HCT116 (cell line): ENCODE results near the gene KRTDAP. TPM values are rescaled to one million over a fixed set of nuclear protein-coding genes. Genes with fewer than 3 reads are reported as not detected.

Experiments used
- ATAC-seq: fragments of 200-7000 bp; cut with Tn5 transposase; 2 replicates; pipeline ENCODE4 v1.9.1; 2020; ENCODE audit warnings: mild to moderate bottlenecking, moderate library complexity
- BruUV-seq: library from RNA; stranded (reverse); fragments of 400-500 nt; replicated peaks from 2 replicates; lab custom pipeline; 2021; lab: Mats Ljungman, UMichigan
- CTCF ChIA-PET: fragments of 300-600 bp; sonication (Branson Sonifier 250); formaldehyde crosslinking; loops from one replicate; lab custom pipeline; 2021; ENCODE audit warnings: antibody characterized with exemption; lab: Charles Lee
- POLR2A ChIA-PET: fragments of 300-600, 350-600 bp; sonication (Branson Sonifier 250); formaldehyde crosslinking; loops from one replicate; lab custom pipeline; 2021; ENCODE audit warnings: antibody characterized with exemption; lab: Charles Lee
- RAD21 ChIA-PET, 2 experiments: fragments of 300-600 bp; sonication (Branson Sonifier 250); formaldehyde crosslinking; loops; one replicate each; lab custom pipeline; 2023; ENCODE audit warnings: low total read pairs in 2 of 2; ENCODE audit not compliant: uncharacterized antibody in 2 of 2, unreplicated experiment in 2 of 2, low non-redundant PET in 1 of 2; lab: Charles Lee
- DNase-seq: peaks from one replicate; pipeline ENCODE4 v3.0.0-alpha.2; 2010; ENCODE audit warnings: low read depth, low spot score
- H2AFZ ChIP-seq: fragments of 200-600 bp; shearing (Covaris generic), sonication (generic); 2 replicates; pipeline ENCODE4 v1.6.1; 2017; ENCODE audit warnings: low read depth, mixed run types, mixed read lengths, antibody characterized with exemption, low read length; ENCODE audit not compliant: poor library complexity, severe bottlenecking
- H3K27ac ChIP-seq: 2 replicates; pipeline ENCODE4 v1.5.1; 2012; ENCODE audit warnings: low read depth, low read length
- H3K27me3 ChIP-seq: fragments of 200-600 bp; sonication (generic); 2 replicates; pipeline ENCODE4 v1.6.1; 2016; ENCODE audit warnings: mixed run types, low read length, mixed read lengths; ENCODE audit not compliant: insufficient read depth
- H3K36me3 ChIP-seq, 2 experiments: fragments of 200-500 bp in 1 of 2; fragments of 200-600 bp in 1 of 2; sonication (Bioruptor generic) in 1 of 2; sonication (generic) in 1 of 2; 2 replicates each; pipeline versions ENCODE4 v1.5.1 to v1.6.1; 2014 to 2016; ENCODE audit warnings: low read length in 2 of 2, inconsistent platforms in 1 of 2, mixed read lengths in 1 of 2, mixed run types in 1 of 2; ENCODE audit not compliant: insufficient read depth in 2 of 2, control insufficient read depth in 1 of 2
- H3K4me1 ChIP-seq, 2 experiments: fragments of 200-600 bp in 1 of 2; sonication (generic) in 1 of 2; 2 replicates each; pipeline versions ENCODE4 v1.5.1 to v1.6.1; 2012 to 2017; ENCODE audit warnings: low read length in 2 of 2, inconsistent platforms in 1 of 2, mild to moderate bottlenecking in 1 of 2, mixed read lengths in 1 of 2, mixed run types in 1 of 2, moderate library complexity in 1 of 2; ENCODE audit not compliant: insufficient read depth in 2 of 2, control insufficient read depth in 1 of 2
- H3K4me2 ChIP-seq: fragments of 200-600 bp; sonication (generic); 2 replicates; pipeline ENCODE4 v1.6.1; 2017; ENCODE audit warnings: mixed run types, low read length, mixed read lengths
- H3K4me3 ChIP-seq, 2 experiments: fragments of 200-600 bp in 1 of 2; sonication (generic) in 1 of 2; replicated peaks in 1 of 2; 2 replicates each; pipeline ENCODE4 v1.5.1; 2011 to 2016; ENCODE audit warnings: low read length in 2 of 2, control low read depth in 1 of 2, low read depth in 1 of 2, mild to moderate bottlenecking in 1 of 2, mixed read lengths in 1 of 2, mixed run types in 1 of 2
- H3K79me2 ChIP-seq: fragments of 200-600 bp; sonication (generic); 2 replicates; pipeline ENCODE4 v1.6.1; 2017; ENCODE audit warnings: mild to moderate bottlenecking, mixed run types, low read length, moderate library complexity, mixed read lengths; ENCODE audit not compliant: insufficient read depth
- H3K9ac ChIP-seq: fragments of 200-600 bp; sonication (generic); 2 replicates; pipeline ENCODE4 v1.6.1; 2016; ENCODE audit warnings: low read length, mixed read lengths
- H3K9me2 ChIP-seq: fragments of 200-600 bp; sonication (generic), shearing (Covaris generic); 2 replicates; pipeline ENCODE4 v1.6.1; 2017; ENCODE audit warnings: mixed run types, mild to moderate bottlenecking, moderate library complexity; ENCODE audit not compliant: insufficient read depth
- H3K9me3 ChIP-seq, 2 experiments: fragments of 200-500 bp in 1 of 2; fragments of 200-600 bp in 1 of 2; sonication (Bioruptor generic) in 1 of 2; sonication (generic) in 1 of 2; 2 replicates each; pipeline ENCODE4 v1.6.1; 2014 to 2017; ENCODE audit warnings: low read length in 2 of 2, mixed read lengths in 2 of 2, inconsistent platforms in 1 of 2, low read depth in 1 of 2, mild to moderate bottlenecking in 1 of 2, mixed run types in 1 of 2, moderate library complexity in 1 of 2; ENCODE audit not compliant: control insufficient read depth in 1 of 2, insufficient read depth in 1 of 2
- H4K20me1 ChIP-seq: fragments of 200-600 bp; sonication (generic), shearing (Covaris generic); 2 replicates; pipeline ENCODE4 v1.6.1; 2017; ENCODE audit warnings: mixed run types, mild to moderate bottlenecking, moderate library complexity; ENCODE audit not compliant: insufficient read depth
- CBX3 ChIP-seq: IDR thresholded peaks from 2 replicates; pipeline ENCODE4 v1.6.1; 2012; ENCODE audit warnings: low read depth
- CEBPB ChIP-seq: IDR thresholded peaks from 2 replicates; pipeline ENCODE4 v1.6.1; 2012; ENCODE audit warnings: low read depth
- EGR1 ChIP-seq: IDR thresholded peaks from 2 replicates; pipeline ENCODE4 v1.6.1; 2012; ENCODE audit warnings: low read depth
- EZH2 ChIP-seq: fragments of 200-600 bp; sonication (generic); IDR thresholded peaks from 2 replicates; pipeline ENCODE4 v1.6.1; 2017; ENCODE audit warnings: antibody characterized with exemption, mixed run types
- EZH2phosphoT487 ChIP-seq: fragments of 200-600 bp; IDR thresholded peaks from 2 replicates; pipeline ENCODE4 v1.6.1; 2018; ENCODE audit warnings: antibody characterized with exemption, borderline replicate concordance
- FOSL1 ChIP-seq: IDR thresholded peaks from 2 replicates; pipeline ENCODE4 v1.6.1; 2012; ENCODE audit warnings: low read depth
- POLR2A ChIP-seq: IDR thresholded peaks from 2 replicates; pipeline ENCODE4 v1.7.0; 2011; ENCODE audit warnings: borderline replicate concordance; ENCODE audit not compliant: insufficient read depth, insufficient read length; ENCODE audit errors: extremely low read depth
- POLR2AphosphoS5 ChIP-seq: IDR thresholded peaks from 2 replicates; pipeline ENCODE4 v1.6.1; 2011; ENCODE audit warnings: mild to moderate bottlenecking, low read depth, low read length, moderate library complexity
- RAD21 ChIP-seq: IDR thresholded peaks from 2 replicates; pipeline ENCODE4 v1.6.1; 2012; ENCODE audit warnings: low read depth, mild to moderate bottlenecking
- REST ChIP-seq: IDR thresholded peaks from 2 replicates; pipeline ENCODE4 v1.6.1; 2012; ENCODE audit warnings: low read depth
- SP1 ChIP-seq: IDR thresholded peaks from 2 replicates; pipeline ENCODE4 v1.6.1; 2012; ENCODE audit warnings: low read depth
- SRF ChIP-seq: IDR thresholded peaks from 2 replicates; pipeline ENCODE4 v1.6.1; 2012; ENCODE audit warnings: low read depth
- TCF7L2 ChIP-seq: IDR thresholded peaks from 2 replicates; pipeline ENCODE4 v1.7.0; 2011; ENCODE audit warnings: borderline replicate concordance, inconsistent platforms; ENCODE audit not compliant: insufficient read depth, insufficient read length; ENCODE audit errors: extremely low read depth
- YY1 ChIP-seq: IDR thresholded peaks from 2 replicates; pipeline ENCODE4 v1.6.1; 2011; ENCODE audit warnings: low read length, low read depth, moderate library complexity, mild to moderate bottlenecking; ENCODE audit not compliant: insufficient replicate concordance; ENCODE audit errors: extremely low read depth
- ZBTB33 ChIP-seq: IDR thresholded peaks from 2 replicates; pipeline ENCODE4 v1.6.1; 2011; ENCODE audit warnings: mild to moderate bottlenecking, low read length, moderate library complexity; ENCODE audit not compliant: insufficient replicate concordance; ENCODE audit errors: extremely low read depth
- ZFX ChIP-seq: fragments of 450-650 bp; IDR thresholded peaks from 2 replicates; pipeline ENCODE4 v1.6.1; 2017
- ZNF274 ChIP-seq: fragments of 200-500 bp; sonication (Bioruptor generic); IDR thresholded peaks from 2 replicates; pipeline ENCODE4 v1.6.1; 2014; ENCODE audit warnings: mild to moderate bottlenecking, low read depth, low read length, inconsistent platforms
- intact Hi-C: fragments of 100-400 bp; cut with micrococcal nuclease; formaldehyde crosslinking; loops from 2 replicates; pipeline ENCODE4 v1.10.0; 2022
- total RNA-seq: library from RNA; stranded (reverse); gene quantifications from one replicate; pipeline ENCODE4 v1.2.1, GENCODE V29; 2021; ENCODE audit not compliant: unreplicated experiment
- TF ChIP-seq, protein P1 (sequence below): IDR thresholded peaks from 2 replicates; pipeline ENCODE4 v1.6.1; 2012
- TF ChIP-seq, protein P2 (sequence below), 3 experiments: fragments of 200-600 bp in 1 of 3; sonication (generic) in 1 of 3; IDR thresholded peaks in 2 of 3; conservative IDR thresholded peaks in 1 of 3; 2 replicates each; pipeline ENCODE4 v1.5.1; 2012 to 2017; ENCODE audit warnings: low read depth in 2 of 3, low read length in 2 of 3, antibody characterized with exemption in 1 of 3, borderline replicate concordance in 1 of 3, control low read depth in 1 of 3, mild to moderate bottlenecking in 1 of 3, mixed read lengths in 1 of 3, mixed run types in 1 of 3, moderate library complexity in 1 of 3; ENCODE audit not compliant: insufficient read depth in 1 of 3
- TF ChIP-seq, protein P3 (sequence below): IDR thresholded peaks from 2 replicates; pipeline ENCODE4 v1.6.1; 2012

KRTDAP gene
- total RNA-seq, 1 experiment from 2014 or later, result 0.74 TPM

DNA sequence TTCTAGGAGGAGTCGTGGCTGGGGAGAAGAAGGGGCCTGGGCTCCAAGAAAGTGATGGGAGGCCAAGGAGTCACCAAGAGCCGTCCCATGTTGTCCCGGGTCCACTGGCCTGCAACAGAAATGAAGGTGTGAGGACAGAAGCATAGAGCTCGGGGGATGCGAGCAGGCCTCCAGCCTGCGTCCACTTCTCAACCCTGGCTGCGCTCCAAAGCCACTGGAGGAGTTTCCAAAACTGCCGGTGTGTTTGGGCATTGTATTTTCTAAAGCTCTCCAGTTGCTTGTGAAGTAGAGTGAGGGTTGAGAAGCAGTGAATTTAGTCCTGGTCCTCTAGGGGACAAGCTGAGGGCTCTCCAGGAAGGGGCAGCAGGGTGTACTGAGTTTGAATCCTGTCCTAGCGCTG lies 29.2 kb downstream of the KRTDAP start:
- H3K9ac ChIP-seq, result no peak overlapping the region
- H3K9me3 ChIP-seq, result no peaks in the 10 kb centered on the region
- TF ChIP-seq CBX3 (no peak), YY1 (no peak), SRF (no peak), SP1 (no peak), ZFX (no peak), EZH2 (no peak), CEBPB (no peak), POLR2AphosphoS5 (no peak), ZBTB33 (no peak), EZH2phosphoT487 (no peak), FOSL1 (no peak), ZNF274 (no peak), RAD21 (no peak), EGR1 (no peak), REST (no peak), POLR2A (no peak), TCF7L2 (no peak)
- TF ChIP-seq, protein P1, sequence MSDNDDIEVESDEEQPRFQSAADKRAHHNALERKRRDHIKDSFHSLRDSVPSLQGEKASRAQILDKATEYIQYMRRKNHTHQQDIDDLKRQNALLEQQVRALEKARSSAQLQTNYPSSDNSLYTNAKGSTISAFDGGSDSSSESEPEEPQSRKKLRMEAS, result no peak
- TF ChIP-seq, protein P2, sequence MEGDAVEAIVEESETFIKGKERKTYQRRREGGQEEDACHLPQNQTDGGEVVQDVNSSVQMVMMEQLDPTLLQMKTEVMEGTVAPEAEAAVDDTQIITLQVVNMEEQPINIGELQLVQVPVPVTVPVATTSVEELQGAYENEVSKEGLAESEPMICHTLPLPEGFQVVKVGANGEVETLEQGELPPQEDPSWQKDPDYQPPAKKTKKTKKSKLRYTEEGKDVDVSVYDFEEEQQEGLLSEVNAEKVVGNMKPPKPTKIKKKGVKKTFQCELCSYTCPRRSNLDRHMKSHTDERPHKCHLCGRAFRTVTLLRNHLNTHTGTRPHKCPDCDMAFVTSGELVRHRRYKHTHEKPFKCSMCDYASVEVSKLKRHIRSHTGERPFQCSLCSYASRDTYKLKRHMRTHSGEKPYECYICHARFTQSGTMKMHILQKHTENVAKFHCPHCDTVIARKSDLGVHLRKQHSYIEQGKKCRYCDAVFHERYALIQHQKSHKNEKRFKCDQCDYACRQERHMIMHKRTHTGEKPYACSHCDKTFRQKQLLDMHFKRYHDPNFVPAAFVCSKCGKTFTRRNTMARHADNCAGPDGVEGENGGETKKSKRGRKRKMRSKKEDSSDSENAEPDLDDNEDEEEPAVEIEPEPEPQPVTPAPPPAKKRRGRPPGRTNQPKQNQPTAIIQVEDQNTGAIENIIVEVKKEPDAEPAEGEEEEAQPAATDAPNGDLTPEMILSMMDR (IDR thresholded peaks at IDR 0.05 in 2 of 3, conservative IDR thresholded peaks at IDR 0.05 in 1 of 3; ENCODE audit: borderline replicate concordance in 1 of 3, insufficient read depth in 1 of 3, low read depth in 2 of 3, low read length in 2 of 3), result no peak
- TF ChIP-seq, protein P3, sequence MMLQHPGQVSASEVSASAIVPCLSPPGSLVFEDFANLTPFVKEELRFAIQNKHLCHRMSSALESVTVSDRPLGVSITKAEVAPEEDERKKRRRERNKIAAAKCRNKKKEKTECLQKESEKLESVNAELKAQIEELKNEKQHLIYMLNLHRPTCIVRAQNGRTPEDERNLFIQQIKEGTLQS, result no peak
- TF ChIP-seq, all 23 proteins: peak for 0
- H3K4me2 ChIP-seq, result no peak overlapping the region
- H3K9me2 ChIP-seq, result no peaks in the 10 kb centered on the region
- ATAC-seq (no peak), DNase-seq (no peak)
- POLR2A ChIA-PET, result no interaction called here
- 0 out of 2 replicates have a peak, but pooled peaks cover 5% of the 10 kb centered on the region for H3K27me3 ChIP-seq
- intact Hi-C loops, result no loop called here
- H3K79me2 ChIP-seq, result no peaks in the 10 kb centered on the region
- CTCF ChIA-PET, result no interaction called here
- BruUV-seq, result no TSS peak
- no peaks in the 10 kb centered on the region for H3K36me3 ChIP-seq
- no peak overlapping the region for H3K27ac ChIP-seq
- RAD21 ChIA-PET, result no interaction called here
- no peak overlapping the region for H3K4me3 ChIP-seq
- H2AFZ ChIP-seq, result no peak overlapping the region
- H3K4me1 ChIP-seq, result no peaks in the 10 kb centered on the region
- no peaks in the 10 kb centered on the region for H4K20me1 ChIP-seq
